ENCODE measurements around the gene MPI.

MPI gene

GRCh38 chr15:74873756-74874424 is 16.0 kb upstream of the MPI start (continued):
- no peak for TF ChIP-seq ZNF514 (tag by site-specific recombination; IDR thresholded peaks at IDR 0.05)
- TF ChIP-seq MEIS1 (CRISPR knock-in tag; IDR thresholded peaks at IDR 0.05; ENCODE audit: borderline replicate concordance): no peak
- TF ChIP-seq ZBTB17 (tag by site-specific recombination; IDR thresholded peaks at IDR 0.05): peak; percentile 88
- 0 out of 2 replicates have a peak, but pooled peaks have one; percentile 42 for TF ChIP-seq ZEB2 (tag by site-specific recombination; IDR thresholded peaks at IDR 0.05)
- peak; percentile 58; the same call in 1 of the 2 replicates for TF ChIP-seq SP7 (tag by site-specific recombination; IDR thresholded peaks at IDR 0.05)
- no peak for TF ChIP-seq ZBTB11 (tag by site-specific recombination; conservative IDR thresholded peaks at IDR 0.05; ENCODE audit: low read depth)
- no peak for TF ChIP-seq ZNF843 (tag by site-specific recombination; IDR thresholded peaks at IDR 0.05)
- no peak for TF ChIP-seq ZNF214 (tag by site-specific recombination; IDR thresholded peaks at IDR 0.05; ENCODE audit: borderline replicate concordance)
- no peak for TF ChIP-seq ZBTB1 (tag by site-specific recombination; IDR thresholded peaks at IDR 0.05)
- TF ChIP-seq ZNF48 (tag by site-specific recombination; IDR thresholded peaks at IDR 0.05): no peak
- no peak for TF ChIP-seq ZNF280D (tag by site-specific recombination; IDR thresholded peaks at IDR 0.05)
- TF ChIP-seq ZIC2 (tag by site-specific recombination; IDR thresholded peaks at IDR 0.05): peak; percentile 76
- TF ChIP-seq ZNF114 (tag by site-specific recombination; IDR thresholded peaks at IDR 0.05): no peak
- no peak for TF ChIP-seq ZSCAN16 (tag by site-specific recombination; IDR thresholded peaks at IDR 0.05)
- no peak for TF ChIP-seq ZNF18 (tag by site-specific recombination; IDR thresholded peaks at IDR 0.05)
- no peak for TF ChIP-seq HOXC10 (CRISPR knock-in tag; IDR thresholded peaks at IDR 0.05)
- TF ChIP-seq PRDM1 (tag by site-specific recombination; IDR thresholded peaks at IDR 0.05): peak; percentile 63
- no peak for TF ChIP-seq ZNF146 (tag by site-specific recombination; IDR thresholded peaks at IDR 0.05)
- no peak for TF ChIP-seq ZNF23 (tag by site-specific recombination; IDR thresholded peaks at IDR 0.05; ENCODE audit: borderline replicate concordance)
- no peak for TF ChIP-seq AEBP2 (tag by site-specific recombination; IDR thresholded peaks at IDR 0.05; ENCODE audit: borderline replicate concordance)
- no peak for TF ChIP-seq ZNF488 (tag by site-specific recombination; IDR thresholded peaks at IDR 0.05)

Measured in HEK293 (cell line).